Medulla oblongata (tissue), 1 donor: Measurements from ENCODE around the gene ZBTB14.

ENCODE experiments used
- DNase-seq: peaks from one replicate; pipeline ENCODE4 v3.0.0-alpha.2; 2015; ENCODE audit errors: extremely low spot score

The ZBTB14 gene

DNA sequence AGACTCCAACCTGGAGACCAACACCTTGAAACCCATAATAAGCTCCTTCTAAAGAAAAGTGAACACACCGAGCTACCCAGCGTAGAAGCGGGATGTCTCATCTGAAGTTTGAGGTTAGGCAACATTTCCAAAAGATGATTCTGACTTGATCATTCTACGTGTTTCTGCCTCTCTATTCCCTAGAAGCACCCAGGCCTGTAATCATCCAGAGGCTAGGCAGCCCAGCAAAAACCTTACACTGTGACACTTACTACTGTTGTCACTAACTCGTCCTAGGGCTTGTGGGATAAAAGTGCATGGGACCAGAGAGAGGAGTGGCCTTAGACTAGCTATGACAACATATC is 1.4 kb downstream of the ZBTB14 start:
- peak; percentile 23 for DNase-seq

DNA sequence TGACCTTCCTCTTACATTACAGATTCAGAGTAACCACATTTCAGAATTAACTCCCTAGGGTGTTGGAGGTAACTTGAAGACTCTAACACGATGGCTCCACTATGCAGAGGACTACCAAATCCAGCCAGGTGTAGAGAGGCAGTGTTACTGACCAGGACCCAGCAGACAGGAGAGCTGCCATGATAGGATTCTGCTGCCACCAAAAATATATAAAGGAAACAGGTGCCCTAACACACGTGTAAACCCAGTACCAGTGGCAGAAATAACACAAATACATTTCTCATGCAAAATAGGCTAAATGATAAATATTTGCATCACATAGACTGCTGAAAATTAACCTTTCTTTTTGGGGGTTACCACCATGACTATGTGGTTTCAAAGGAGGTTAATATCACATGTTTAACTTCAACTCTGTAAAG is 7.0 kb downstream of the ZBTB14 start:
- no peak for DNase-seq

DNA sequence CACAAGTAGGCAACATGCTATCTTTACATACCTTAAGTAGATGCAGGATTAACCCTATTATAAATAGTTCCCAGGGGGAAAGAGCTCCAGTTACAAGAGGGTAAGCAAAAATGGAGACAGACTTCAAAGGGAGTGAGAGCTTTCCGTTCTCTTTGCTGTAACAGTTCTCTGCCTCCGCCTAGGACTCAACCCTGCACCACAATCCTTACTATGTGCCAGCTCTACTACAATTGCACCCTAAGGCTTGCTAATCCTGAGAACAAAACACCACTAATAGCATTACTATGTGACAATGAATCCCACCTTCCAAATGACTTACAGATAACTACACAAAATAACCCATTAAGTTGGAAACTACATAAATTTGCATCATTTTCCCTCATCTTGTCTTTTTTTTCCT is 7.7 kb downstream of the ZBTB14 start:
- DNase-seq, result no peak

DNA sequence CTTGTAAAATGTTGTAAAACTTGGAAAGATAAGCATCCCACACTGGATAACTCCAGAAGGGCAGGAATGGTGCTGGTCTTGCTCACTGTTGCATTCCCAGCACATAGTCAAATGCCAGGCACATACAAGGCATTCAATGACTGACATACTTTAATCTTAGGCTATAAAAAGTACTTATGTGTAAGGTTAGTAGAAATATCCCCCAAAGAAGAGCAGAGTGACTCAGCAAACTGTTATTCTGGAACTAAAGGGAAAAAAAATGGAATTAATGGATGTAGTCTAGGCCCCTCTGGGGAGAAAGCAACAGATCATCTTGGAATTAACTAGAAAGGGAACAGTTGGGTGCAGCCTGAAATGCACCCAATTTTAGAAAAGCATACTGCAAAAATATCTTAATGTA is 9.0 kb downstream of the ZBTB14 start:
- no peak for DNase-seq

DNA sequence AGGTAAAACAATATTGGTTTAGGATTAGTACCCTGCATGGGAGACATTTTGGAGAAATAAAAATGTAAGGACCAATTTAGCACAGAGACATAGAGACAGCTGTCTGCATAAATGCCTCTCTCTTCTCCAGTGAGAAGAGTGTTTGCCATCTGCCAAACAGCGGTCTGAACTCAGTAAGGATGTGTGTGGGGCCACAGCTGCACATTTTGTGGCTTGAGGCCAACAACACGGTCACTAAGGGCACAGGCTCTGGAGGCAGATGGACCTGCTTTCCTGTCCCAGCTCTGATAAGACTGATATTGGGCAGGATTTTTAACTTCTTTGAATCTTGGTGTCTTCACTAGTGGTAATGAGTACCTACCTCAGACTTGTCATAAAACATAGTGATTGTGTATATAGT is 10.2 kb downstream of the ZBTB14 start:
- no peak for DNase-seq

DNA sequence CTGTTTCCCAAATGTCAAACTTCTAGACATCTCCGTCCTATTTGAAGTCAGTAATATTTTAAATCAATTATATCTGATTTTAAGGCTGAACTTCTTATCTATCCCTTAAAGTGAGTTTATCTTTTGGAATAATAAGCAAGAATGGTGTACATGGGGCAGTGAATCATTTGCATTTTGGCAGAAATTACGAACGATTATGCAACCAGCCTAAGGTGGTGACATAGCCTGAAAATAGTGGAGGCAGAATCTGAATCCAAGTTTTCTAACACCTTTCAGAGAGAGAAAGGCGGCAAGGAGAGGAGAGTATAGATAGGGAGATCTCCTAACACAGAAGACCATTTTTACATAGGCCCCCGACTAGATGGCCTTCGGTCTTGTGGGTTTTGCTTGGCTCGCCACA is 10.7 kb downstream of the ZBTB14 start:
- no peak for DNase-seq

DNA sequence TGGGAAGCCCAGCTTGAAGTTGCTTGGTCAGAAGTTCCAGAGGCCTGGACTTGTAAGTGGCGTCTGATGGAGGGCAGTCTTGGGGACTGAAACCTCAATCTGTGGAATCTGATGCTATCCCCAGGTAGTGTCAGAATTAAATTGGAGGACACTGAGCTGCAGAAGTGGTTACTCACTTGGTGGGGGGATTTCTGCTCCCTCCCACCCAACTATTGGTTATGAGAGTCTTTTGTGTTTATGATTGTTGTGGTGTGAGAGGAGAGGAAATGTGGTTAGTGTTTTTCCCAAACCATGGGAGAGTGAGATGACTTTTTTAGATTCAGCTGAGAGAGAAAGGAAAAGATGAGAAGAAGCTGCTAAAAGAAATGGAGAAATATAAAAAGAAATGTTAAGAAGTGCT is 12.8 kb downstream of the ZBTB14 start:
- no peak for DNase-seq

DNA sequence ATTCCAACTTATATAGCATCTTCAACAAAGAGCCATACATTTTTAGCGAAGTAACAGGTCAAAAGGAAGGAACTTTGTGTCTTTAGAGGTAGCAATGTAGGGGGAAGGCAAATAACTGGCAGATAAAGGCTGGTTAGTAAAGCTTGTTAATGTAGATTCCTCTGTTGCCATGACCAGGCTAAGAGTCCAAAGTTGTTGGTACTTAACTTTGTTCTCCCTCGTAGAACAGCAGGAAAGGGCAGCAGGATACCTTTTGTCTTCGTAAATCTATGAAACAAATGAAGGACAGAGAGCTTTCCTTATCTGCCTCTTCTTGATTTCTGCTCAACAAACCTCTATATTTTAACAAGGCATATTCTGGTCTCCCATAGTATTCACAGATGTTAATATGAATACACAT is 18.6 kb downstream of the ZBTB14 start:
- no peak for DNase-seq

DNA sequence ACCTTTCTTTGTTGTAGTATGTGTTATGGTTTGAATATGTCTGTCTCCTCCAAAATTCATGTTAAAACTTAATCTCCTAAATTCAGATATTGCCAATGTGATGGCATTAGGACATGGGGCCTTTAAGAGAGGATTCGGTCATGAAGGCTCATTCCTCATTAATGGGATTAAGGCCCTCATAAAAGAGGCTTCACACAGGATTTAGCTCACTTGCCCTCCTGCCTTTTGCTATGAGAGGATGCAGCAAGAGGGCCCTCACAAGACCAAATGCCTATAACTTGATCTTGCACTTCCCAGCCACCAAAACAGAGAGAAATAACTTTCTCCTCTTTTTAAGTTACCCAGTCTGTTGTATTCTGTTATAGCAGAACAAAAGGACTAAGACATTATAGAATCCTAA is 19.7 kb downstream of the ZBTB14 start:
- DNase-seq, result no peak

DNA sequence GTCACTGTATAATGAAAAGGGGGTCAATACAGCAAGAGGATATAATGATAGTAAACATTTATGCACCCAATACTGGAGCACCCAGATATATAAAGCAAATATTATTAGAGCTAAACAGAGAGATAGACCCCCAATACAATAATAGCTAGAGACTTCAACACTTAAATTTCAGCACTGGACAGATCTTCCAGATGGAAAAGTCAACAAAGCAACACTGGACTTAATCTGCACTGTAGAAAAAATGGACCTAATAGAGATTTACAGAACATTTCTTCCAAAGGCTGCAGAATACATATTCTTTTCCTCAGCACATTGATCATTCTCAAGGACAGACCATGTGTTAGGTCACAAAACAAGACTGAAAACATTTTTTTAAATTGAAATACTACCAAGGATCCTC is 26.7 kb downstream of the ZBTB14 start:
- DNase-seq, result no peak

DNA sequence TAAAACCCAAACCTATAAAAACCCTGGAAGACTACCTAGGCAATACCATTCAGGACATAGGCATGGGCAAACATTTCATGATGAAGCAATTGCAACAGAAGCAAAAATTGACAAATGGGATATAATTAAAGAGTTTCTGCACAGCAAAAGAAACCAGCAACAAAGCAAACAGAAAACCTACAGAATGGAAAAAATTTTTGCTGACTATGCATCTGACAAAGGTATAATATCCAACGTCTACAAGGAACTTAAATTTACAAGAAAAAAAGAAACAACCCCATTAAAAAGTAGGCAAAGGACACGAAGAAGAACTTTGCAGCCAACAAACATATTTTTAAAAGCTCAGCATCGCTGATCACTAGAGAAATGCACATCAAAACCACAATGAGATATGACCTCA is 28.8 kb downstream of the ZBTB14 start:
- no peak for DNase-seq

DNA sequence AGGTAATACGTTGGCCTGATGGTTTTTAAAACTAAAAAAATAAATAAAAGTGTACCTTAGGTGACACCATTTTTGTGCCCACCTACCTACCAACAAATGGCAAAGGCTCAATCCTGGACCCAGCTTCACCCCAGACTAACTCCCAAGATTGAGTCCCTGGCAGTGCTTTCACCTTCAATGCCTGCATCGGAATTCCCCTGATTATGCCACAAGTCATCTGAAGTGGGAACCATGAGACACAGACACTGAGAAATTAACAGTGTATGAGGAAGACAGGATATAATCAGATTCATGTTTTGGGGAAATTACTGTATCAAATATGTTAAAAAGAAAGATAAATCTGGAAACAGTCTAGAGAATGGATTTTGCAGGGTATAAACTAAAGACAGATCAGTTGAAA is 41.6 kb downstream of the ZBTB14 start:
- DNase-seq, result no peak

DNA sequence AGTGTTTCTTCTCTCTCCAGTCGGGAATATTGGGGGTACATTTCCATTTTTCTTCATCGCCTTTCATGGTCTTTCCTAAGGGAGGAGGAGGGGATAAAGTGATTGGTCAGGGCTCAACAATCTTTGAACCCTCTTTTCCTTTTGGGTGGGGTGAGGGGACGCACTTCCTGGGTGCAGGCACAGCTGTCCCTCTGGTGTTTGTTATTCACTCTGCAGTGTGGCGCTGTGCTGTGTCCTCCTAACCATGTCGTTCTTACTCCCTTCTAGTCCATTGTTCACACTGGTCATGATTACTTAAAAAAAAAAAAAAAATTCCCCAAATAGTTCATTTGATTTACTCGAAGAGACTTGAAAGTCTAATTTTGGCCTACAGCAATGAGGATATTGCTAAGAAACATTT is 44.4 kb downstream of the ZBTB14 start:
- DNase-seq, result no peak

DNA sequence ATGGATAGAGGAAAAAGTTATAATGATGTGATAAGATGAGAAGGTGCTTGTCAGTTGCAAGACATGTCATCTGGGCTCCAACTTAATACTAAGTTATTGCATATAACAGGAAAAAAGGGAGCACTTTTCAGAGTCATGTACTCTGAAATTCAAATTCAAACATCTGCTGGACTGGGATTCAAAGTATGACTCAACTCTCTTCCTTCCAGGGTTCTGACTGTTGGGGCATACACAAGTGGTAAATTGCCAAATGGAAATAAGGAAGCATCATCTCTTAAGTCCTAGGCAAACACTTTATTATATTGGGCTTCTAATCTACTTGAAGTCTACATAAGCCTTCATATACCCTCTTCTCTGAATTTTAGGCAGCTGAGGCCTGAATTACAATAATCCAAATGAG is 44.9 kb downstream of the ZBTB14 start:
- DNase-seq, result no peak

DNA sequence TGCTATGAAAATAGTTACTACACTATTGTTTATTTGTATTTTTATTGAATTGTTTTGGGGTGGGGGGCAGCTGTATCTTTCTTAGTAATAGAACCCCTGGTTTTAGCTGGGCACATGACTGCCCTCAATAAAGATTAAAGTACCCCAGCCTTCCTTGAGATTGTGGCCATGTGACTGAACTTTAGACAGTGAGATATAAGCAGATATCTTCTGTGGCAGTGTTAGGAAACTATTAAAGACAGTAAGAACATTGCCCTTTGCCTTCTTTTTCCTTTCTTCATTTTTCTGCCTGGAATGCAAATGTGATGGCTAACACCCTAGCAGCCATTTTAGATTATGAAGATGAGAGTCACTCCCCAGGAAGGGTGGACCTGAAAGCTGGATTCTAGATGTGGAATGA is 50.6 kb downstream of the ZBTB14 start:
- no peak for DNase-seq

DNA sequence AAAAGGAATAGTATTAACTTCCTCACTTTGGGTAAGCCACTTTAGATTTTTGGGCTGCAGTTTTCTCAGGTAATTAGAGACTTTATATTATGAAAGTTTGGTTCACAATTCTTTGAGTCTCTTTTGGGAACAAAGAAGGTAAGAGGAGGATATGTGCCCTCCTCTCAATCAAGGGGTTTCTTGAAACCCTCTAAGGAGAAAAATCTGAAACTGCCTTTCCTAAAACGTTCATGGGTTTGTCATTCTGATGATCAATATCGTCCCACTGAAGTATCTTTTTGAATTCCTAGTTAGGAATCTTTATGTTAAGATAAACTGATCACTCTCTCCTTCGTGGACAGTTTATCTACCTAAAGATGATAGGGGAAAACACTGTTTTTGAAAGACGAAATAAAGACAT is 56.1 kb downstream of the ZBTB14 start:
- DNase-seq, result no peak
